GM12892 (cell line): ENCODE measurements around the gene KRT2.

Experiments
- POLR2A ChIP-seq: IDR thresholded peaks from 2 replicates; pipeline ENCODE4 v1.6.1; 2011; ENCODE audit warnings: low read depth, low read length, control low read depth
- POLR2AphosphoS5 ChIP-seq: IDR thresholded peaks from 2 replicates; pipeline ENCODE4 v1.6.1; 2011; ENCODE audit warnings: low read depth, low read length, control low read depth

GRCh38 chr12:52670506-52670905 is 18.5 kb upstream of the KRT2 start:
- no peak for TF ChIP-seq POLR2AphosphoS5
- no peak for TF ChIP-seq POLR2A
